Neuron (in vitro differentiated cells): ENCODE measurements around the gene GPR161.
"Not testable (repeated sequence)": the region's sequence is repeated elsewhere in the genome, so short reads cannot be mapped to it uniquely, and the experiment has no call there.

Experiments
- H2AFZ ChIP-seq: one replicate; pipeline ENCODE4 v1.6.1; 2013; ENCODE audit warnings: low read depth, mild to moderate bottlenecking, inconsistent platforms, low read length, moderate library complexity
- H3K27me3 ChIP-seq: one replicate; pipeline ENCODE4 v1.6.1; 2013; ENCODE audit warnings: low read length; ENCODE audit not compliant: insufficient read depth
- H3K36me3 ChIP-seq: one replicate; pipeline ENCODE4 v1.6.1; 2013; ENCODE audit warnings: low read length; ENCODE audit not compliant: insufficient read depth
- H3K4me1 ChIP-seq: one replicate; pipeline ENCODE4 v1.6.1; 2013; ENCODE audit warnings: low read length; ENCODE audit not compliant: insufficient read depth
- H3K4me3 ChIP-seq: 2 replicates; pipeline ENCODE4 v1.5.1; 2013; ENCODE audit warnings: mild to moderate bottlenecking, low read length, moderate library complexity
- H3K9me3 ChIP-seq: one replicate; pipeline ENCODE4 v1.6.1; 2013; ENCODE audit warnings: low read length

Gene GPR161

DNA sequence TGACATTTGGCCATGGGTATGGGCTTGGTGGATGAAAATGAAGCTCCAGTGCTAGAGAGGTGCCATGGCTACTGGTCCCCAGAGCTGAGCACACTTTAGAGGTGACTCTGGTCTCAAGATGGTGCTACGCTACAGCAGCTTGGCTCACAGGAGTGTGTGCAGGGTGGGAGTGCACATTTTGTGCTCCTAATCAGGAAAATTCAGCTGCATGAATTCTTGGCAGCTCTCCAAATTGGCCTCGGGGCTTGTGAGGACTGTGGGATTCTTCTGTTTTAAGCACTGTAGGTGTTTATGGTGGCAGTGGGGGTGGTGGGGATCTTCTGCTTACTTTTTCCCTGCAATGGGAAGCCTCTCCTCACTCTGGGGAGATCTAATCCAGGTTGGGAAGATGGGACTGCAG, 24.7 kb upstream of the GPR161 start:
- no peaks in the 10 kb centered on the region for H3K9me3 ChIP-seq
- H3K4me3 ChIP-seq: no peak overlapping the region
- H3K27me3 ChIP-seq: peaks cover 3% of the 10 kb centered on the region
- H3K4me1 ChIP-seq: no peaks in the 10 kb centered on the region
- H3K36me3 ChIP-seq: no peaks in the 10 kb centered on the region
- no peak overlapping the region for H2AFZ ChIP-seq

DNA sequence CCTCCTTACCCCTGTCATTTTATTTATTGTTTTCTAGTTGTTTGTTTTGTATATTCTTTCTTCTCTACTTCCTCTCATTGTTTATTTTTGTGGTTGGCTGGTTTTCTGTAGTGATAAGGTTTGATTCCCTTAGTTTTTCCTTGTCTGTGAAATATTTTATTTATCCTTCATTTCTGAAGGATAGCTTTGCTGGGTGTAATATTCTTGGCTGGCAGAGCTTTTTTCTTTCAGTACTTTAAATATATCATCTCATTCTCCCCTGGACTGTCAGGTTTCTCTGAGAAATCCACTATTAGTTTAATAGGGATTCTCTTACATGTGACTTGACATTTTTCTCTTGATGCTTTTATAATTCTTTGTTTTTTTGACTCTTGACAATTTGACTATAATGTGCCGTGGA, 23.2 kb upstream of the GPR161 start:
- no peaks in the 10 kb centered on the region for H3K4me1 ChIP-seq
- H3K27me3 ChIP-seq: peaks cover 2% of the 10 kb centered on the region
- no peak overlapping the region for H3K4me3 ChIP-seq
- no peaks in the 10 kb centered on the region for H3K9me3 ChIP-seq
- H2AFZ ChIP-seq: no peak overlapping the region
- no peaks in the 10 kb centered on the region for H3K36me3 ChIP-seq

GRCh38 chr1:168159251-168159650, 22.5 kb upstream of the GPR161 start:
- Histone ChIP-seq H3K36me3 (no peaks in the 10 kb centered on the region), H3K27me3 (no peaks in the 10 kb centered on the region), H2AFZ (no peak overlapping the region), H3K9me3 (no peaks in the 10 kb centered on the region), H3K4me1 (no peaks in the 10 kb centered on the region), H3K4me3 (no peak overlapping the region)

- H3K36me3 ChIP-seq: no peaks in the 10 kb centered on the region
- no peaks in the 10 kb centered on the region for H3K27me3 ChIP-seq
- H3K9me3 ChIP-seq: no peaks in the 10 kb centered on the region
- no peak overlapping the region for H2AFZ ChIP-seq
- H3K4me3 ChIP-seq: no peak overlapping the region
- no peaks in the 10 kb centered on the region for H3K4me1 ChIP-seq
Measured at GRCh38 chr1:168157638-168158037, 20.9 kb upstream of the GPR161 start.

- Histone ChIP-seq H3K9me3 (no peaks in the 10 kb centered on the region), H3K4me3 (no peak overlapping the region), H3K27me3 (no peaks in the 10 kb centered on the region), H2AFZ (no peak overlapping the region), H3K4me1 (no peaks in the 10 kb centered on the region), H3K36me3 (no peaks in the 10 kb centered on the region)
Measured at GRCh38 chr1:168155910-168156309, 19.2 kb upstream of the GPR161 start.

DNA sequence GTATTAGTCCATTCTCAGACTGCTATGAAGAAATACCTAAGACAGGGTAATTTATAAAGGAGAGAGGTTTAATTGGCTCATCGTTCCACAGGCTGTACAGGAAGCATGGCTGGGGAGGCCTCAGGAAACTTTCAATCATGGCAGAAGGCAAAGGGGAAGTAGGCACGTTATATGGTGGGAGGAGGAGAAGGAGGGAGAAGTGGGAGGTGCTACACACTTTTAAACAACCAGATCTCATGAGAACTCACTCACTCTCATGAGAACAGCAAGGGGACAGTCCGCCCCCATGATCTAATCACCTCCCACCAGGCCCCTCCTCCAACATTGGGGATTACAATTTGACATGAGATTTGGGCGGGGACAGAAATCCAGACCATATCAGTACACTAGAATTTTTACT, 18.0 kb upstream of the GPR161 start:
- not testable (repeated sequence) for H3K9me3 ChIP-seq, H3K36me3 ChIP-seq, H3K4me3 ChIP-seq, H3K27me3 ChIP-seq, H2AFZ ChIP-seq, H3K4me1 ChIP-seq

GRCh38 chr1:168151935-168152334, 15.2 kb upstream of the GPR161 start:
- Histone ChIP-seq H3K9me3 (no peaks in the 10 kb centered on the region), H3K4me3 (no peak overlapping the region), H3K4me1 (no peaks in the 10 kb centered on the region), H3K36me3 (no peaks in the 10 kb centered on the region), H2AFZ (no peak overlapping the region), H3K27me3 (no peaks in the 10 kb centered on the region)

DNA sequence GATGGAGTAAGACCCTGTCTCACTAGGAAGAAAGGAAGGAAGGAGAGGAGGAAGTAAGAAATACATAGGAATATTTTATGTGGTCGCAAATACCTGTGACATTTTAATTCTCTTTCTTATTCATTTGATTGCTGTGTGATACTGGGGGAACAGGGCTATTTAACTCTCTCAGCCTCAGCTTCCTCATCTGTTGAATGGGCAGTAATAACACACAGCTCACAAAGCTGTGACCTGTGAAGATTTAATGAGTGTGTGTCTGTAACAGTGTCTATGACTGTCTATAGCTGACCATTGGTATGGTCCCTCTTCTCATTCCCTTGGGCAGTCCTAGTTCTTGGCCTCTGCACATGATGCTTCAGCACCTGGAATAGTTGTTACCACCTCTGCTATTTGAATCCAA, 13.6 kb upstream of the GPR161 start:
- Histone ChIP-seq H3K27me3 (no peaks in the 10 kb centered on the region), H2AFZ (no peak overlapping the region), H3K4me3 (no peak overlapping the region), H3K4me1 (no peaks in the 10 kb centered on the region), H3K9me3 (no peaks in the 10 kb centered on the region), H3K36me3 (no peaks in the 10 kb centered on the region)

DNA sequence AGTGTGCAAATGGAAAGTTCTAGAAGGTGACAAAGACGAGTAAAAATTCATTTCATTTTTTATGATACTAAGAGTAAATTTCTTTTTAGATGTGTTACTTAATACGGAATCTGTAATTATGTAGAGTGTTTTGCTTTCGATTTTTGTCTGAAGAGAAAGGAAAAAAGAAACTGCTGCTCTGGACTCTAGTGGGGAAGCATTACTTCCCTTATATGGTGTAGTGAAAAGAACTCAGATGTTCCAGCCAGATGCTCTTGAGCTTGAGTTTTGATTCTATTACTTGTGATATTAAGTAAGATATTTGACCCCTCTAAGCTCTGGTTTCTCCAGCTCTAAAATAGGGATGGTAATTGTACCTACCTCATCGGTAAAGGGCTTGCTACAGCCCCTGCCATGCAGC, 12.2 kb upstream of the GPR161 start:
- Histone ChIP-seq H3K36me3 (no peaks in the 10 kb centered on the region), H2AFZ (no peak overlapping the region), H3K4me1 (no peaks in the 10 kb centered on the region), H3K27me3 (no peaks in the 10 kb centered on the region), H3K4me3 (no peak overlapping the region), H3K9me3 (no peaks in the 10 kb centered on the region)

GRCh38 chr1:168146626-168147025, 9.9 kb upstream of the GPR161 start:
- Histone ChIP-seq H3K27me3 (no peaks in the 10 kb centered on the region), H3K4me1 (no peaks in the 10 kb centered on the region), H2AFZ (no peak overlapping the region), H3K4me3 (no peak overlapping the region), H3K36me3 (no peaks in the 10 kb centered on the region), H3K9me3 (no peaks in the 10 kb centered on the region)

DNA sequence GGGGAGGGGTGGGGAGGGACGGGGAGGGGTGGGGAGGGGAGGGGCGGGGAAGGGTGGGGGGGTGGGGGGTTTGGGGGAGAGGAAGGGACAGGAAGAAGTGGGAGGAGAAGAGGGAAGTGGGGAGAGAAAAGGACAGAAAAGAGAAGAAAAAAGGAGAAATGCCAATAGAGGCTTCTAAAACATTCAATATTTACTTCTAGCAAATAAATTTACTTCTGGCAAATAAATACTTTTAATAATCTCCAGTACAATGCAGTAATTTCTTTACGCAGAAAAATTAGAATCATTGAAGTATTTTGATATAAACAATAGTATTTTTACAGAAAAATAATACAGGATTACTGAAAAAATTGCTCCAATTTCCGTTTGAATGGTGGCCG, 9.4 kb upstream of the GPR161 start:
- Histone ChIP-seq H3K9me3 (no peaks in the 10 kb centered on the region), H3K4me3 (no peak overlapping the region), H3K27me3 (no peaks in the 10 kb centered on the region), H3K36me3 (no peaks in the 10 kb centered on the region), H2AFZ (no peak overlapping the region), H3K4me1 (no peaks in the 10 kb centered on the region)

DNA sequence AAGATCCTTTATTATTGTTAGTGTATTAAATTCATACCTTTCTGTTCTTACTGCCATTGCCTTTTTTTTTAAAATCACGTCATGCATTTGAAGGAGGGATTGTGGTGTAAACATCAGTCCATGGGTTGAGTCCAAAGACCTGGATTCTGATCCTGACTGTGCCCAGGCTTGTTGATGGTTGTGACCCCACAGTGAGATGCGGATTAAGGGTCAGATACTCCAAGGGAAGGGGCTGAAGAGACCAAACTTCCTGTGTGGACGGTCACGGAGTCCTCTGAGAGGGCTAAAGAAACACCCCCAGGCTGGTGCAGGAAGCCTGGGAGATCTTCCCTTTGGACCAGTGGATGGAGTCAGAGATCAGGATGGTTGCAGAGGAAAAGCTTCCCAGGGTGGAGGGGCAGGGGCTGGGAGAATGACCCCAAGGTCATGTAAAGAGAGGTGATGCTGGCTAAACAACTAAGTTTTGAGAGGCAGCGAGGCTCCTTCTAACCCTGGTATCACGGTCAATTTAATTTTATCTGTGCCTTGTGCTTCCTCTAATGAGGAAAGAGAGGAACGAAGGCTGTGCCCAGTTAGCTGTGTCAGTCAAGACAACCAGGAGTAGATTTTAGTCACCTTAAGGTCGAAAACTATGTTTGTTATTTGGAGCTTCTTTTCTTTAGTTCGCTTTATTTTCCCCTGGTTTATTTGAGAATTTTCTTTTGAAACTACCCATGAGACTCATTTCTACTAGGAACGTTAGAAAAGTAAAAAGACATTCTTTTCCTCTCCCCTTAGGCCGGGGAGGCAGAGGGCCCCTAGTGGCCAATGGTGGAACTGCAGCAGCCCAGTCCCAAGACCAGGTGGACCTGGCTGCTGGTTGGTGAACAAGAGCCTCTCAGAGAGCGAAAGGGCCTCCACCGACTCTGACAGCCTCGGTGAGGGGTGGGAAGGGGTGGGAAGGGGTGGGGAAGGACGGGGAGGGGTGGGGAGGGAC, 8.7 kb upstream of the GPR161 start:
- Histone ChIP-seq H2AFZ (peak overlapping the region; percentile 13), H3K9me3 (no peaks in the 10 kb centered on the region), H3K27me3 (no peaks in the 10 kb centered on the region), H3K4me1 (no peaks in the 10 kb centered on the region), H3K36me3 (no peaks in the 10 kb centered on the region), H3K4me3 (no peak overlapping the region)

- H2AFZ ChIP-seq: no peak overlapping the region
- H3K4me3 ChIP-seq: no peak overlapping the region
- H3K27me3 ChIP-seq: no peaks in the 10 kb centered on the region
- no peaks in the 10 kb centered on the region for H3K36me3 ChIP-seq
- no peaks in the 10 kb centered on the region for H3K9me3 ChIP-seq
- H3K4me1 ChIP-seq: peaks cover 11% of the 10 kb centered on the region
Measured at GRCh38 chr1:168141871-168142385, 5.2 kb upstream of the GPR161 start.

GRCh38 chr1:168139070-168139469, 2.3 kb upstream of the GPR161 start:
- Histone ChIP-seq H3K36me3 (no peaks in the 10 kb centered on the region), H3K9me3 (no peaks in the 10 kb centered on the region), H3K27me3 (no peaks in the 10 kb centered on the region), H2AFZ (no peak overlapping the region), H3K4me3 (no peak overlapping the region), H3K4me1 (peaks cover 26% of the 10 kb centered on the region)
